Brain microvascular endothelial cell (primary cell): ENCODE results near the gene DHRS12.
A peak's percentile ranks its signal among the peaks of the same experiment; 100 is the strongest.

Experiments used
- DNase-seq: peaks from one replicate; pipeline ENCODE4 v3.0.0-alpha.2; 2020
- H3K27ac ChIP-seq: fragments of 250-450 bp; sonication (Bioruptor Pico); 2 replicates; pipeline ENCODE4 v1.5.1; 2020; ENCODE audit warnings: mild to moderate bottlenecking, moderate library complexity
- H3K27me3 ChIP-seq: fragments of 250-450 bp; sonication (Bioruptor Pico); replicated peaks from 2 replicates; pipeline ENCODE4 v1.5.1; 2020; ENCODE audit warnings: mild to moderate bottlenecking
- H3K36me3 ChIP-seq: fragments of 250-450 bp; sonication (Bioruptor Pico); replicated peaks from 2 replicates; pipeline ENCODE4 v1.5.1; 2020; ENCODE audit warnings: mild to moderate bottlenecking
- H3K4me3 ChIP-seq: 2 replicates; pipeline ENCODE4 v1.5.1; 2011; ENCODE audit warnings: low read depth, mild to moderate bottlenecking, control low read depth, low read length, moderate library complexity
- in situ Hi-C: cut with HindIII; loops from 2 replicates; pipeline ENCODE4 v1.10.0; 2017; ENCODE audit warnings: low sequenced_read_pairs, low pct_ligation_motif_present
- TF ChIP-seq, protein P1 (sequence below): IDR thresholded peaks from 2 replicates; pipeline ENCODE4 v1.5.1; 2011; ENCODE audit warnings: low read depth, mild to moderate bottlenecking, moderate library complexity, low read length, control low read depth, inconsistent platforms; ENCODE audit errors: missing control alignments

The DHRS12 gene, protein sequence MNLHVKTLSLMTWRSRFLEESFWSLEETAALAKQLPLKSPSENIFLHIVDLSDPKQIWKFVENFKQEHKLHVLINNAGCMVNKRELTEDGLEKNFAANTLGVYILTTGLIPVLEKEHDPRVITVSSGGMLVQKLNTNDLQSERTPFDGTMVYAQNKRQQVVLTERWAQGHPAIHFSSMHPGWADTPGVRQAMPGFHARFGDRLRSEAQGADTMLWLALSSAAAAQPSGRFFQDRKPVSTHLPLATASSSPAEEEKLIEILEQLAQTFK

DNA sequence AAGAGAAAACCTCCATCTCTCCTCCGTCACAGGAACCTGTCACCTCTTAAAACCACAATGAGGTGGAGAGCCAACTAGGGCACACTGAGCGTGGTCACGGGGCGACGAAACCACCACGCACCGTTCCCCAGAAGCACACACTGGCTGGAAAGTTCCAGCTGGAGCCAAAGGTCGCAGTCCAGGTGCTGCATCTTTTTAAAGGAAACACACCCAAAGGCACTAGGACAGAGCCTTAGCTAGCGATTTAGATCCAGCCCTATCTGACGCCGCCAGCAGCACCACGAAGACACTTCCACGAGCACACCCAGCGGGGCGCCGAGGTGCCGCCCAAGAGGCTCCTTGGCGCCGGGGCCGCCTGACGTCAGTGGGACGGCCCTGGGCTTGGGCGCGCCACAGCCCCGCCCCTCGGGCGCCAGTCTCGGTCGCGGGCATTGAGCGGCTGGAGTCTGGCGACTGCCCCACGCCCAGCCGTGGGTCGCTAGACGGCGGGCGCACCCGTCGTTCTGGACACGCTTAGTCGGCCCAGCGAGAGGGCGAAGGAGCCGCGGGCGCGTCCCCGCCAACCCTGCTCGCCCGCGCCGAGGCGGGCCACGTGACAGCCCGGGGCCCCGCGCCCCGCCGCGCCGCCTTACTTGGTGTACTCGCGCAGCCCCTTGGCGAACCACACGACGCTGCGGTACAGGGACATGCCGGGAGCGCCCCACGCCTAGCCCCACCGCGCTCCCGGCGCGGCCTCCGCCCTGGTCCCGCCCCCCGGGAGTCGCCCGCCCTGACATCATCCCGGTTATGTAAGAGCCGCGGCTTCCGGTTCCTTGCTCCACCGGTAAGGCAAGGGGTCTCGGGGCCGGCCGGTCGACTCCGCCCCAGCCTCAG, at the start of gene DHRS12:
DHRS12 (minus strand) TSS at position 742 of the 873 bp plus-strand sequence. CDS start 4,504 bp downstream, outside the sequence.
- DNase-seq, result peak; percentile 61
- Histone ChIP-seq H3K36me3 (no peaks in the 10 kb centered on the region), H3K27me3 (no peaks in the 10 kb centered on the region), H3K4me3 (peak within 1 kb of the TSS; percentile 74), H3K27ac (peak within 1 kb of the TSS; percentile 92)
- in situ Hi-C loops, result no loop called here
- TF ChIP-seq, protein P1, sequence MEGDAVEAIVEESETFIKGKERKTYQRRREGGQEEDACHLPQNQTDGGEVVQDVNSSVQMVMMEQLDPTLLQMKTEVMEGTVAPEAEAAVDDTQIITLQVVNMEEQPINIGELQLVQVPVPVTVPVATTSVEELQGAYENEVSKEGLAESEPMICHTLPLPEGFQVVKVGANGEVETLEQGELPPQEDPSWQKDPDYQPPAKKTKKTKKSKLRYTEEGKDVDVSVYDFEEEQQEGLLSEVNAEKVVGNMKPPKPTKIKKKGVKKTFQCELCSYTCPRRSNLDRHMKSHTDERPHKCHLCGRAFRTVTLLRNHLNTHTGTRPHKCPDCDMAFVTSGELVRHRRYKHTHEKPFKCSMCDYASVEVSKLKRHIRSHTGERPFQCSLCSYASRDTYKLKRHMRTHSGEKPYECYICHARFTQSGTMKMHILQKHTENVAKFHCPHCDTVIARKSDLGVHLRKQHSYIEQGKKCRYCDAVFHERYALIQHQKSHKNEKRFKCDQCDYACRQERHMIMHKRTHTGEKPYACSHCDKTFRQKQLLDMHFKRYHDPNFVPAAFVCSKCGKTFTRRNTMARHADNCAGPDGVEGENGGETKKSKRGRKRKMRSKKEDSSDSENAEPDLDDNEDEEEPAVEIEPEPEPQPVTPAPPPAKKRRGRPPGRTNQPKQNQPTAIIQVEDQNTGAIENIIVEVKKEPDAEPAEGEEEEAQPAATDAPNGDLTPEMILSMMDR, result no peak

DNA sequence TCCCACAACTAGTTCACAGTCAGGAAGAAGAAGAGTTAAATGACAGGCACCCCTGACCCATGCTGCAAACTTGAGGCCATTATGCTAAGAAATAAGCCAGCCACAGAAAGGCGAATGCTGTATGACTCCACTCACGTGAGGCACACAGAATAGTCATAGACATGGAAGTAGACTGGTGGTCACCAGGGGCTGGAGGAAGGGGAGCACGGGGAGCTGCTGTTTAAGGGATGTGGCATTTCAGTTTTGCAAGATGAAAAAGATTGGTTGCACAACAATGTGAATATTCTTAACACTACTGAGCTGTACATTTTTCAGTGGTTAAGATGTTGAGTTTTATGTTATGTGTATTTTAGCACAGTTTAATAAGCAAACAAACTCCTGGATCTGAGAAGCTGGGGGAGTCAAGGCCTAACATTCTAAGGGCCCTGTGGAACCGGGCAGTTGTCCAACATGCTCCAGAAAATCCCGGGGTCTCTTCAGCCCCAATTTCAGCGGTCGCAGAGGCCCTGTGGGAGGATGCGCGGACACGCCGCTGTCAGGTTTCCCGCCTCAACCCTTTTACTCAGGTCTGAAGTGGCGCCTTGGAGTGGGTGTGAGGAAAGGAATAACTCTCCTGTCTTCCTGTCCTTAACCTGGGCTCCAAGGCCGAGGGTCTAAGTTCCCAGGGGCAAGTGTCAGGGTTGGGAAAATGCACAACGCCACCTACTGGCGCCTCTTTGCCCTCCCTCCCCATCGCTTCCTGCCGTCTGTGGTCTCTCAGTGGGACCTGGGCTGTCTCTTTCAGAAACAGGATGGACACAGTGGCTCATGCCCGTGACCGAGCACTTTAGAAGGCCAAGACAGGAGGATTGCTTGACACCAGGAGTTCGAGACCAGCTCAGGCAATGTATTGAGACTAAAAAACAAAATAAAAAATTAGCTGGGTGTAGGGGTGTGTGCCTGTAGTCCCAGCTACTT, 45.5 kb upstream of the DHRS12 start:
- no peaks in the 10 kb centered on the region for H3K27me3 ChIP-seq
- TF ChIP-seq, protein P1, result peak; percentile 73
- no peaks in the 10 kb centered on the region for H3K36me3 ChIP-seq
- no peak overlapping the region for H3K4me3 ChIP-seq
- DNase-seq, result peak; percentile 16
- in situ Hi-C loops, result no loop called here
- no peak overlapping the region for H3K27ac ChIP-seq

DNA sequence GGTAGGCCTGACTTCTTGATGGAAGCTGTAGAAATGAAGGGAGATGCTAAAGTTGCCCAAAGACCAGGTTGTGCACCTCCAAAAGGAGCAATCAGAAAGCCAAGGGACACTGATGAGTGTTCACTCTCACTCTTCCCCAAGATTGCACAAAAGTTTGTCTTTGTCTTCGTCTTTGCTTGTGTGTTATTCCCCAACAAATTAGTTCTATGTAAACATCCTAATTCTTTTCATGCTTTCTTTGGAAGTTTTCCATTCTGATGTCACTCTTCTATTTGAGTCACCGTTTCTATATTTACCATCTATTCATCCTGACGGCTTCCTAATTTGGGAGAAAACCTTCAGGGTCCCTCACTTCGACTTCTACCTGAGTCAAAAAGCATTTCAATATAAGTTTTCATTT, 44.7 kb upstream of the DHRS12 start:
- TF ChIP-seq, protein P1, result no peak
- H3K27me3 ChIP-seq, result no peaks in the 10 kb centered on the region
- no peak overlapping the region for H3K4me3 ChIP-seq
- no peak overlapping the region for H3K27ac ChIP-seq
- H3K36me3 ChIP-seq, result no peaks in the 10 kb centered on the region
- DNase-seq, result no peak
- in situ Hi-C loops, result no loop called here

DNA sequence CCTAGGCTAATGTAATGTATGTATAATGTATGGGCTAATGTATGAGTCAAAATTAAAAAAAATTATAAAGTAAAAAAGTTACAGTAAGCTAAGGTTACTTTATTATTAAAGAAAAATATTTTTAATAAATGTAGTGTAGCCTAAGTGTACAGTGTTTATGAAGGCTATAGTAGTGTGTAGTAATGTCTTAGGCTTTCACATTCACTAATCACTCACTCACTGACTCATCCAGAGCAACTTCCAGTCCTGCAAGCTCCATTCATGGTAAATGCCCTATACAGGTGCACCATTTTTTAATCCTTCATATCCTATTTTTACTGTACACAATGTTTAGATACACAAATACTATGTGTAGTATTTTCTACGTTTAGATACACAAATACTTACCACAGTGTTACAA, 42.8 kb upstream of the DHRS12 start:
- Histone ChIP-seq H3K27me3 (no peaks in the 10 kb centered on the region), H3K4me3 (no peak overlapping the region), H3K36me3 (no peaks in the 10 kb centered on the region), H3K27ac (no peak overlapping the region)
- TF ChIP-seq, protein P1, result no peak
- DNase-seq, result no peak
- in situ Hi-C loops, result no loop called here

DNA sequence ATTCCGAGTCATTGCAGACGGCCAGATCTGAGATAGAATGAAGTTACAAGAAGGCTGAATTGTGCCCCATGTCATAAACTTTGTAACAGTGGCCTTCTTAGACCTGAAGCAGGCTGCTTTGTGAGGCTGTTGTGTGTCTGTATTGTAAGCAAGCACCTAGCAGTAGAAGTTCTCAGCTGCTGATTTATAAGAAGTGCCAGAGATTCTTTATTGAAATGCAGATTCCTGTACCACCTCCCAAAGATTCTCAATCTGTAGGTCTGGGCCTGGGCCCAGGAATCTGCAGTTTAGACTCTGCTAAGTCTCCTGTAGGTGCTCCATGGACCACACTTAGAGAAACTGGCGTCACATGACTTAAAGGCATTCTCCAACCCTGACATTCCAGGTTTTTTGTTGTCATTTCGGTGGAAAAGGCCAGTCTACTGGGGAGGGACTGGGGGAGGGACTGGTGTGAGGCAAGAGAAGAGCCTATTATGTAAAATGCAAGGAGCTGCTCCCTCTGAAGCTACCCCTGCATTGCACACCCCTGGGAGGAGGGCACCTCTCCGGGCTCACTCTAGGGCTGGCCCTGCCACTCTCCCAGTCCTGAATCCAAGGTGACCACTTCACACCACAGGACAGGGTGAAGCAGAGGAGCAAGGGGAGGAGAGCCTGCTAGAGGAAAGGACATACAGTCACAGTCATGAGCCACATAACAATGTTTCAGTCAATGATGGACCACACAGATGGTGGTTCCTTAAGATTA, 41.8 kb upstream of the DHRS12 start:
- H3K27me3 ChIP-seq, result no peaks in the 10 kb centered on the region
- in situ Hi-C loops, result no loop called here
- no peak for DNase-seq
- H3K27ac ChIP-seq, result no peak overlapping the region
- no peaks in the 10 kb centered on the region for H3K36me3 ChIP-seq
- H3K4me3 ChIP-seq, result no peak overlapping the region
- TF ChIP-seq, protein P1, result no peak
